HUES64 (cell line): Measurements from ENCODE around the gene SNTA1.
"Not testable (repeated sequence)": the region's sequence is repeated elsewhere in the genome, so short reads cannot be mapped to it uniquely, and the experiment has no call there.

ENCODE experiments used
- H3K27ac ChIP-seq: 2 replicates; pipeline ENCODE4 v1.7.0; 2013; ENCODE audit warnings: low read depth, low read length, inconsistent platforms
- H3K27me3 ChIP-seq: 2 replicates; pipeline ENCODE4 v1.6.1; 2013; ENCODE audit warnings: mild to moderate bottlenecking, low read length; ENCODE audit not compliant: insufficient read depth
- H3K36me3 ChIP-seq: 2 replicates; pipeline ENCODE4 v1.6.1; 2013; ENCODE audit warnings: mild to moderate bottlenecking, low read length; ENCODE audit not compliant: insufficient read depth
- H3K4me1 ChIP-seq: 2 replicates; pipeline ENCODE4 v1.6.1; 2013; ENCODE audit warnings: mild to moderate bottlenecking, low read length, moderate library complexity; ENCODE audit not compliant: insufficient read depth
- H3K4me3 ChIP-seq: 2 replicates; pipeline ENCODE4 v1.5.1; 2013; ENCODE audit warnings: mild to moderate bottlenecking, low read length, moderate library complexity
- H3K9ac ChIP-seq: 2 replicates; pipeline ENCODE4 v1.6.1; 2013; ENCODE audit warnings: mild to moderate bottlenecking, low read depth, low read length
- H3K9me3 ChIP-seq: 2 replicates; pipeline ENCODE4 v1.6.1; 2013; ENCODE audit warnings: low read depth, low read length; ENCODE audit not compliant: insufficient read depth
- WGBS: fragments of 150-250, 120-280 bp; methylation state at CpG from one replicate; pipeline ENCODE4 v1.1.7; 2013; ENCODE audit warnings: missing lambda C conversion rate; 5-methylcytosine and 5-hydroxymethylcytosine counted together

The SNTA1 gene

DNA sequence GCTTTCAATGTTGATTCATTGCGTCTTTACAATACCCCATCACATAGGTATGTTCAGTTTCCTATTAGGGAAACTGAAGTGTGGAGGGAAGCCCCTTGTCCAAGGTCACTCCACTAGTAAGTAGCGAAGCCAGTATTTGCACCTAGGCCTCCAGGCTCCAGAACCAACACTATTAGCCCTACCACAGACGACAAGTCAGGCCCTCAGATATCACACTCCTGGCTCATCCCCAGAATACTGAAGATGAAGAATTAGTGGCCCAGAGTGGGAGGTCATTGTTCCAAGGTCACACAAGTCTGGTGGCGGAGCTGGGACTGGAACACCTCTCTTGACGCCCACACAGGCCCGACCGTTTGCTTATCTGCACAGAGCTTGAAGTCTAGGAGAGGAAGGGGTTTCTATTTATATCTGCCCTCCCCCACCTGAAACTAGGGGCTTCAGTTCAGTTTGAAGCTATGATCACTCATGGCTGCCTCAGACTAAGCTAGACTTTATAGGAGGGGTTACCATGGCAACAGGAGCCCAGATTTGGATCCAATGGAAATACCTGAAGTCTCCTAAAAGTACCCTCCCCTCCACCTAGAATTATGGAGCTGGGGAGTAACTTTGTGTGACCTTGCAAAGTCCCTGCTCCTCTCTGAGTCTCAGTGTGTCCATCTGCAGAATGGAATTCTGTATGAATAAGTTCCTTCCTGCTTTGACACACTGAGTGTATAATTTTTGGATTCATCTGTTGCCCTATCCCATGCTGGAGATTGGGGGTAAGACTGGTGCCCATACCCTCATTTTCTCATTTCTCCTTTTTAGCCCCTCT is 2.2 kb downstream of the SNTA1 start:
- H3K36me3 ChIP-seq = no peaks in the 10 kb centered on the region
- H3K9ac ChIP-seq = no peak overlapping the region
- no peak overlapping the region for H3K27ac ChIP-seq
- no peaks in the 10 kb centered on the region for H3K9me3 ChIP-seq
- H3K4me3 ChIP-seq = no peak overlapping the region
- WGBS = 88% methylated on average over 6 of the region's 7 CpGs
- peaks cover 29% of the 10 kb centered on the region for H3K27me3 ChIP-seq
- H3K4me1 ChIP-seq = peaks cover 4% of the 10 kb centered on the region; the same call in 1 of the 2 replicates

DNA sequence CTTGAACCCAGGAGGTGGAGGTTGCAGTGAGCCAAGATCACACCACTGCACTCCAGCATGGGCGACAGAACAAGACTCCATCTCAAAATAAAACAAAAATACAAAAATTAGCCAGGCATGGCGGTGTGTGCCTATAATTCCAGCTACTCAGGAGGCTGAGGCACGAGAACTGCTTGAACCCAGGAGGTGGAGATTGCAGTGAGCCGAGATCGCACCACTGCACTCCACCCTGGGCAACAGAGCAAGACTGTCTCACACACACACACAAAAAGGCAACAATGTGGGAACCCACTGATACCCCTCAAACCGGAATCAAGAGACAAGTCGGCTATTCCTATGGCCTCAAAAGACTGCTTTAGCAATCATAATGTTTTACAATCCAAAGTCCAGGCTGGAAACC is 3.0 kb downstream of the SNTA1 start:
- peaks cover 28% of the 10 kb centered on the region for H3K27me3 ChIP-seq
- not testable (repeated sequence) for H3K36me3 ChIP-seq, H3K4me3 ChIP-seq, H3K27ac ChIP-seq, H3K9me3 ChIP-seq, H3K9ac ChIP-seq, H3K4me1 ChIP-seq
- 92% methylated on average over 7 of the region's 7 CpGs for WGBS

DNA sequence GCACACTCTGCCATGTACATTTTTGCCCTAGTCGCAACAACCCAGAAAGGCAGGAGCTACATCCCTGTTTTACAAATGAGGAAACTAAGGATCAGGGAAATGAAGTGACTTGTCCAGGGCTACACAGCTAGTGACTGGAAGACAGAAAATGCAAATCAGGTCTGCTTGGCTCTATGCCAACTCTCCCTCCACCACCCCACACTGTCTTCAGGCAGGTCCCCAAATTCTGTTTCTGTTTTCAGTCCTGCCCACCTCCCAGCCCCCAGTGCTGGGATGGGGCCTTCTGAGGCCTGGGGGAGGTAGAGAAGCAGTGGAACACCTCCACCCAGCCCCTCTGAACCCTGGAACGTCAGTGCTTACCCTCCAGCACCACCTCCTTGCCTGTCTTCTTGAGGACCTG is 5.1 kb downstream of the SNTA1 start:
- WGBS = 85% methylated on average over 2 of the region's 2 CpGs
- H3K9ac ChIP-seq = no peak overlapping the region

DNA sequence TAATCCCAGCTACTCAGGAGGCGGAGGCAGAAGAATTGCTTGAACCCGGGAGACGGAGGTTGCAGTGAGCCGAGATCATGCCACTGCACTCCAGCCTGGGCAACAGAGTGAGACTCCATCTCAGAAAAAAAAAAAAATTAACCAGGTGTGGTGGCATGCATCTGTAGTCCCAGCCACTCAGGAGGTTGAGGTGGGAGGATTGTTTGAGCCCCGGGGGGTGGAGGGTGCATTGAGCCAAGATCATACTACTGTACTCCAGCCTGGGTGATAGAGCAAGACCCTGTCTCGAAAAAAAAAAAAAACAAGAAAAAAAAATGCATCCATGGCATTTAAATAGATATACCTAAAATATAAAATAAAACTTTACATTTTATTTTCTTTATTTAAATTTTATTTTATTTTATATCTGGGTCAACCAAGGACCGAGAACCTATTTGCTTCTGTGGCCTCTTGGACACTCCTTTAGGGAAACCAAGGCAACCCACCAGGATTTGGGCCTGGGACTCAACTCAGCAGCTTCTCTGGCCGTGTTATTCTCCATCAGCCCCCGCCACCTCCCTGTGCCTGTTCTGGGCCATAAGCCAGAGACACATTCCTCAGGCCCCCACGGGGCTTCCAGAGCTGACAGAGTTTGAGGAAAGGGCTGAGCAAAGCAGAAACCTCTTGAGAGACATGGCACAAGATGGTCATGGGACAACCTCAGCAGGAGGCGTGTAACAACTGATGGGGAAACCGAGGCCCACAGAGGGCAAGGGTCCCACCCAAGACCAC is 6.2 kb downstream of the SNTA1 start:
- Histone ChIP-seq H3K9me3 (no peaks in the 10 kb centered on the region), H3K27me3 (peaks cover 9% of the 10 kb centered on the region), H3K27ac (no peak overlapping the region), H3K4me1 (no peaks in the 10 kb centered on the region), H3K9ac (no peak overlapping the region), H3K4me3 (no peak overlapping the region), H3K36me3 (no peaks in the 10 kb centered on the region)
- WGBS = 89% methylated on average over 11 of the region's 12 CpGs

More for the DNA sequence above, 5.1 kb downstream of the SNTA1 start:
- Histone ChIP-seq H3K4me3 (no peak overlapping the region), H3K4me1 (no peaks in the 10 kb centered on the region), H3K27ac (no peak overlapping the region), H3K9me3 (no peaks in the 10 kb centered on the region), H3K36me3 (no peaks in the 10 kb centered on the region), H3K27me3 (peaks cover 21% of the 10 kb centered on the region)

DNA sequence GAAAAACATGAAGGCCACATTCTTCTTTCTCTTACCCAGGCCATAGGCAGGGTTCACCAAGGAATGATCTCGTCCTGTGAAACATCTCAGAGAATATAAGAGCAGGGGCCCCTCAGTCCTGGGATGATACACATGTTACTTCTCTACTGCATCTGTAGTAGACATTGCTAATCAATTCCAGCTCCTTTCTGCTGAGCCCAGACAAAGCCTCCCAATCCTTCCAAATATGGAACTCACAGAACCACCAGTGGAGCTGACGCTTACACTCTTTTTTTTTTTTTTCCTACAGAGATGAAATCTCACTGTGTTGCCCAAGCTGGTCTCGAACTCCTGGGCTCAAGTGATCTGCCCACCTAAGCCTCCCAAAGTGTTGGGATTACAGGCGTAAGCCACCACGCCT is 9.1 kb downstream of the SNTA1 start:
- H3K4me1 ChIP-seq = no peaks in the 10 kb centered on the region
- no peaks in the 10 kb centered on the region for H3K9me3 ChIP-seq
- H3K4me3 ChIP-seq = no peak overlapping the region
- no peaks in the 10 kb centered on the region for H3K36me3 ChIP-seq
- H3K9ac ChIP-seq = no peak overlapping the region
- WGBS = 92% methylated on average over 5 of the region's 5 CpGs
- no peak overlapping the region for H3K27ac ChIP-seq
- no peaks in the 10 kb centered on the region for H3K27me3 ChIP-seq

DNA sequence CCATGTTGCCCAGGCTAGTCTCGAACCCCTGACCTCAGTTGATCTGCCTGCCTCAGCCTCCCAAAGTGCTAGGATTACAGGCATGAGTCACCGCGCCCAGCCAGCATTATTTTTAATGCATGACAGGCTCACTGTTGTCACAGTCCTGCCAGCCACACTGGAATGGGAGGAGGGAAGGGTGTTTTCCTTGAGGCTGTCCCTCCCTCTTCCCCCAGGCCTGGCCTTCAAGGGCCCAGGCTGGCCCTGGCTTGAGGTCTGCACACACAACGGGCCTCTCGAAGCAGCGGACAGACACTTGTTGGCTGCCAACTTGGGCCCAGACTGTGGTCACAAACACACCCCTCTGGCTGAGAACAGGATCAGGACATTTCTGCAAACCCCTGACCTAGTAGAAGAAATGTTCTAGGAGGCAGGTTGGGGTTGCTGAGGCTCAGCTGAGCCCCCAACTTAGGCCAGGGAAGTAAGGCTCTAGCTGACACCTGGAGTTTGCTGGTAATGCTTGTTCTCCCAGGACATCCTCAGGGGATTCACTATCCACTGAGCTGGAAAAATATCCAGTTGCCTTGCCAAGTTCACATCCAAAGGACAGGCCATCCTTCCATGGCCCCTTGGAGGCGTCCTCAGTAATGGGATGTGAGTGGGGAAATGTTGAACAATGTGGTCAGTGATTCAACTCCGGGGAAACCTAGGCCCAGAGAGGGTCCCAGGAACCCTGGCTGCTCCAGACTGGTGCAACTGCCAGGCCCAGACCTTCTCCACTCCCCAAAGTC is 9.9 kb downstream of the SNTA1 start:
- H3K27me3 ChIP-seq = no peaks in the 10 kb centered on the region
- no peak overlapping the region for H3K4me3 ChIP-seq
- H3K4me1 ChIP-seq = no peaks in the 10 kb centered on the region
- H3K27ac ChIP-seq = no peak overlapping the region
- no peaks in the 10 kb centered on the region for H3K36me3 ChIP-seq
- H3K9me3 ChIP-seq = no peaks in the 10 kb centered on the region
- no peak overlapping the region for H3K9ac ChIP-seq
- WGBS = 96% methylated on average over 8 of the region's 8 CpGs

DNA sequence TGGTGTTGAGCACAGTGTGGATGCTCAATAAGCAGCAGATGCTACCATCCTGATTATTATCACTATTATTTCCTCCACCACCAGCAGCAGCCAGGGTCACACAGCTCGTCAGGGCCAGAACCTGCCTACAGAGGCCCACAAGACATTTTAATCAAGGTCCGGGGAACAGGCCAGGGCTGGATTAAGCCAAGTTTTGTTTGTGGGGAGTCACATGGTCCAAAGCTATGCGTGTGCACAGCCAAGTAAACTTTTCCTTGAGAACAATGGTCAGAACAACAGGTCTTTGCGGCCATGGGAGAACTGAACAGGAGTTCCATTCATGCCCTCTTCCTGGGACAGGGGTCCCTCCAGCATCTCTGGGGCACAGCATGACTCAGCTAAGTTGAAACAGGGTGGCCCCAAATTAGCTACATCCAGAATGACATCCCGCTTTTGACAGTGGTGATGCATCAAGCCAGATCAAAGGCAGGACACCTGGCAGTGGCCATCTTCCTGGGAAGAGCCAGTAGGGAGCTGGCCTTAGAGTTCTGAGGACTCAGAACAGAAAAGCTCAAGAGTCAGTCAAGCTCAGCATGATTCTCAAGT is 11.7 kb downstream of the SNTA1 start:
- Histone ChIP-seq H3K36me3 (no peaks in the 10 kb centered on the region), H3K4me3 (no peak overlapping the region), H3K4me1 (no peaks in the 10 kb centered on the region), H3K27ac (no peak overlapping the region), H3K9me3 (no peaks in the 10 kb centered on the region), H3K9ac (no peak overlapping the region), H3K27me3 (no peaks in the 10 kb centered on the region)
- 88% methylated on average over 5 of the region's 5 CpGs for WGBS

DNA sequence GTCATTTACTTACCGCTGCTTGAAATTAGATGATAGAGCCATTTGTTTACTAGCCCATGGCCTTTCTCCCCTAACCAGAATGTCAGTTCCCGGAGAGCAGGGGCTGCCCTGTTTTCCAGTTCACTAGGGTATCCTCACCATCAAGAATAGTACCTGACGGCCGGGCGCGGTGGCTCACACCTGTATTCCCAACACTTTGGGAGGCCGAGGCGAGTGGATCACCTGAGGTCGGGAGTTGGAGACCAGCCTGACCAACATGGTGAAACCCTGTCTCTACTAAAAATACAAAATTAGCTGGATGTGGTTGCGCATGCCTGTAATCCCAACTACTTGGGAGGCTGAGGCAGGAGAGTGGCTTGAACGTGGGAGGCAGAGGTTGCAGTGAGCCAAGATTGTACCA is 19.7 kb downstream of the SNTA1 start:
- H3K27ac ChIP-seq, H3K4me1 ChIP-seq, H3K27me3 ChIP-seq, H3K9me3 ChIP-seq, H3K36me3 ChIP-seq, H3K4me3 ChIP-seq, H3K9ac ChIP-seq: not testable (repeated sequence)
- WGBS = 94% methylated on average over 11 of the region's 11 CpGs

DNA sequence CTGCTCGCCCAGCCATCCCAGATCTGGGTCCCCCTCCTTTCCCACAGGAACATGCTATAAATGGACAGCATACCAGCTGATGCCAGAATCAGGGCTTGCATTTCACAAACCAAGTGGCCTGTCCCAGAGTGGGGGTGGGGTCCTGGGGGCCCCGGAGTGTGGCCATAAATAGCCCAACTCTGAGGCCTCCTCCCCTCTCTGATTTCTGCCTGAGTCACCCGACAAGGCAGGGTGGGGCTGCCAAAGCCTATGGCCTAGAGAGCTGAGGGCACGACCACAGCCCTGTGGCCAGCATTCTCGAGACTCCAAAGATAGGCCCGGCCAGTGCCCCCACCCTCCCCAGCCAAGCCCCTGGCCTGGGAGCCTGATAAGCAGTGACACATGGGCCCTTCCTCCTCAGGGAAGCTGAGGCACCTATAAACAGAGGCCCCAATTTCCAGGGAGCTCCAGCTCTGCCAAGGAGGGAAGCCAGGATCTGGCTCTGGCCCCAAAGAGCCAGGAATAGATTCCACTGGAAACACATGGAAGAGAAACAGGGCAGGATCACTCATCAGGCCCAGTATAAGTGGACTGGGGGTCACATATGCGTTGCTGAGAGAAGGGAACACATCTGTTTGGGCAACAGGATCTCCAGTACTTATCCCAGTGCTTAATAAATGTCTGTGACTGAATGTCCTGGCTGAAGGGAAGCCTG is 20.3 kb downstream of the SNTA1 start:
- Histone ChIP-seq H3K36me3 (no peaks in the 10 kb centered on the region), H3K4me3 (no peak overlapping the region), H3K4me1 (no peaks in the 10 kb centered on the region), H3K9me3 (no peaks in the 10 kb centered on the region), H3K27ac (no peak overlapping the region), H3K27me3 (no peaks in the 10 kb centered on the region), H3K9ac (no peak overlapping the region)
- WGBS = 84% methylated on average over 7 of the region's 7 CpGs

DNA sequence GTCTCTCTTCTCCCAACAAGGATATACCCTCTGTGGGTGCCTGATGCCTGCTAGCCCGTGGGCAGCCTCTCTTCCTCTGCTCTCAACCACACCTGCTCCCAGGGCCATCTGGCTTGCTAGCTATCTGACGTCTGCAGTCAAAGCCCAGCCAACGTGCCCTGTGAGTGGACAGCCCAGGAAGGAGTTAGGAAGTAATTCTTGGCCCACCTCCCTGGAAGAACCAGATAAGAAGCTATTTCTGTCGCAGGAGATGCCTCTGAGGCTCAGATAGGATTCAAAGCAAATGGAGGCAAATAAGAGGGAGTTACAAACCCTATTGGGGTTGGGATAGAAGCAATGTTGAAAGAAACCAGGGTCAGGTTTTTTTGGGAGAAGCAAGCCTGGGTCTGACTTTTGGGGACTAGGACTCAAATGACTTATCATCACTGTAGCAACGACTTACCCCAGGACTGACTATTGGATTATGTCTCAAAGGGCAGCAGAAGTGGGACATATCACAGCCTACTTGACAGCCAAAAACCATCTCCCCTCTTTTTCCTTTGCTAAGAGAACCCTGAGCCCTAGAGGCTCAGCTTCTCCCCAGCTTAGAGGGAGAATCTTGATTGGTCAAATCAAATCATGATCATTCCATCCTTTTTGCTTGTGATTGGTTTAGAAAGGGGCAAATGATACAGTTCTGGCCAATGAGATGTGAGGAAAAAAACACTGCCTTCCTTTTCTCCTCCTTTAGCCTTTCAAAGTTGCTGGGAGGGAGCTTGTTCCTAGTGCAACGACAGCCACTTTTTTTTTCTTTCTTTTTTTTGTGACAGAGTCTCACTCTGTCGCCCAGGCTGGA is 24.2 kb downstream of the SNTA1 start:
- WGBS = 80% methylated on average over 7 of the region's 7 CpGs
- Histone ChIP-seq H3K9me3 (no peaks in the 10 kb centered on the region), H3K27ac (no peak overlapping the region), H3K9ac (no peak overlapping the region), H3K36me3 (no peaks in the 10 kb centered on the region), H3K4me3 (no peak overlapping the region), H3K27me3 (no peaks in the 10 kb centered on the region), H3K4me1 (no peaks in the 10 kb centered on the region)
